ENCODE data around the gene USP48.
"Not testable (repeated sequence)": the region's sequence is repeated elsewhere in the genome, so short reads cannot be mapped to it uniquely, and the experiment has no call there.

The USP48 gene

DNA sequence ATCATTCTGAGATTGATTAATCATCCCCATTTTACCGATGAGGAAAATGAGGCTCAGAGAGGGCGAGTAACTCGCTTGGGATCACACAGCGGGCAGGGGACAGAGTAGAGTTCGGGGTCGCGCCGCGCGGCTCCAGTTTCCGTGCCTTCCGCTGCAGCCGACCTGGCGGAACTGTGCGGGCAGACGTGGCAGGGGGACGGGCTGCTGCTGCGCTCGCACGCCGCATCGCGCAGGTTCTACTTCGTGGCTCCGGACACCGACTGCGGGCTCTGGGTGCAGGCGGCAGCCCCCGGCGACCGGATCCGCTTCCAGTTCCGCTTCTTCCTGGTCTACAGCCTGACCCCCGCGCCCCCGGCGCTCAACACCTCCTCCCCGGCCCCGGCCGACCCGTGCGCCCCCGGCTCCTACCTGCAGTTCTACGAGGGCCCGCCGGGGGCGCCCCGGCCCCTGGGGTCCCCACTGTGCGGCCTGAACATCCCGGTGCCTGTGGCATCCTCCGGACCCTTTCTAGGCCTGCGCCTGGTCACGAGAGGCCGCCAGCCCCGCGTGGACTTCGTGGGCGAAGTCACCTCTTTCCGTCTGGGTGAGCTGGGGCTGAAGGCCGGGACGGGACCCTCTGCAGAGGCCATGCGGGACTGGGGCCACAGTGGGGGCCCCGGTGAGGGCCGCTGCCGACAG is 31.4 kb upstream of the USP48 start:
- peak in 1 of 2 experiments; percentile 27 for DNase-seq

DNA sequence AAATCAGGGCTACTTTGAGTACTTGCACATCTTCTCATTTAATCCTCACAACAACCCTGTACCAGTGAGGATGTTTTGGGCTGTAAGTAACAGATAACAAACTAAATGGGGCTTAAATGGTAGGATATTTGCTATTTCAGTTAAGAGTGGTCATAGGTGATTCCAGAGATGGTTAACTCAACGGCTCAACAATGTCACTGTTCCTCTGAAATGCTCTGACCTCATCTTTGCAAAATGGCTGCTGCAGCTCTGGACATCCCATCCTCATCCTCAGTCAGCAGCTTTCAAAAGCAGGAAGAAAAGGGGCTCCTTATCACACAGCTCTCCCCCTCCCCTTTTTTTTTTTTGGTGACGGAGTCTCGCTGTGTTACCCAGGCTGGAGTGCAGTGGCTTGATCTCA is 30.6 kb upstream of the USP48 start:
- DNase-seq = no peak

DNA sequence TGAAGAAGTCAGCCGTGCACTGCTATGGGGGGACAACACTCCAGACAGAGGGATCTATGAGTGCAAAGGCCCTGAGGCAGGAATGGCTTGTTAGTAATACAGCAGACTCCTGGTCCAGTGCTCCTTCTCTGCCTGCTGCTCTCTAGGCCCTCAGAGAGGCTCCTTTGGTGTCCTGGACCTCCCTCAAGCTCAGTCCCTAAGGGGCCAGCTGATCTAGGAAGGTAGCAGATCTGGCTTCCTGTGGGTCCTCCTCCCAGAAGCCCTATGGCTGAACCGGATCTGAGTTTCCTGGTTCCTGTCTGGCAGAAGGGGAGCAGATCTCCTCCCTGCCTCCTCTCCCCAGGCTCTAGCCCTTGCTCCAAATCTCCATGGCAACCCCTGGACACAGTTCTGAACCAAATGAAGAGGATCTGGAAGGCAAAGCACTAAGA is 28.9 kb upstream of the USP48 start, which contains the start of gene LDLRAD2:
Gene LDLRAD2, plus strand, starts transcription at position 391 of the 431 bp plus-strand sequence. CDS start 187 bp downstream, outside the sequence.
- no peak for DNase-seq

DNA sequence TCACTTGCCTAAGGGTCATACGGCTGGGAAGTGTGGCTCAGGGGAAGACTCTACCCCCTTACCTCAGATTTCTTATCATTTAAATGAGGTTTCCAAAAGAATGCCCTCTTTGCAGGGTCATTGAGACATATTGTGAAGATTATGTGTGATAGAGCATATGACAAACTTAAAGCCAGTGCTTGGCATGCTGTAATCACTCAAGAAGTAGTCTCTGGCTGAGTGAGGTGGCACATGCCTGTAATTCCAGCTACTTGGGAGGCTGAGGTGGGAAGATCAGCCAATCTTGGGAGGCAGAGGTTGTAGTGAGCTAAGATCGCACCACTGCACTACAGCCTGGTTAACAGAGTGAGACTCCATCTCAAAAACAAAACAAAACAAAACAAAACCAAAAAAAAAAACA is 21.6 kb upstream of the USP48 start:
- DNase-seq = no peak

- DNase-seq = no peak
Measured at GRCh38 chr1:21801100-21801499, 18.2 kb upstream of the USP48 start.

GRCh38 chr1:21799730-21800129 is 16.8 kb upstream of the USP48 start:
- DNase-seq = no peak

DNA sequence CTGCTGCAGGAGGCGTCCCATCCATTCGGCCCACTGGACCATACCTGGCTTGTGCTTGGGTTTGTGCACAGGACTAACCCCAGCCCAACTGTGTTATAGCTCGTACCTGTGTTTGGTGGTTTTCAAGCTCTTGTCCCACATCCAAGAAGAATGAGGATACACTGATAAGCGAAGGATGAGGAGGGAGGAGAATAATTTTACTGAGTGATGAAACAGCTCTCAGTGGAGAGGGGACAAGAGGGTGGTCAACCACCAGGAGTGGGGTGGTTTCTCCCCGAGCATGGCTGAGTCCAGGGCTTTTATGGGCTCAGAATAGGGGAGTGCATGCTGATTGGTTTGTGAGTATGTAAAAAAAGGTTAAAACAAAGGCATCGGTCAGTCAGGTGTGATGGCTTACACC is 12.1 kb upstream of the USP48 start:
- no peak for DNase-seq

- DNase-seq = no peak
Measured at GRCh38 chr1:21794656-21795055, 11.7 kb upstream of the USP48 start.

DNA sequence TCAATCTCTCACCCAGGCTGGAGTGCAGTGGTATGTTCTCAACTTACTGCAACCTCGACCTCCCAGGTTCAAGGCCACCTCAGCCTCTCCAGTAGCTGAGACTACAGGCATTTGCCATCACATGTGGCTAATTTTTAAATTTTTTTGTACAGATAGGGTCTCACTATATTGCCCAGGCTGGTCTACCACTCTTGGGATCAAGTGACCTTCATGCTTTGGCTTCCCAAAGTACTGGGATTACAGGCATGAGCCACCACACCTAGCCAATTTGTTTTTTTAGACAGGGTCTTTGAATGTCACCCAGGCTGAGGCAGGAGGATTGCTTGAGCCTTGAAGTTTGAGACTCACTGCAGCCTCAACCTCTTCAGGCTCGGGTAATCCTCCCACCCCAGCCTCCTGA is 10.2 kb upstream of the USP48 start:
- DNase-seq = no peak

DNA sequence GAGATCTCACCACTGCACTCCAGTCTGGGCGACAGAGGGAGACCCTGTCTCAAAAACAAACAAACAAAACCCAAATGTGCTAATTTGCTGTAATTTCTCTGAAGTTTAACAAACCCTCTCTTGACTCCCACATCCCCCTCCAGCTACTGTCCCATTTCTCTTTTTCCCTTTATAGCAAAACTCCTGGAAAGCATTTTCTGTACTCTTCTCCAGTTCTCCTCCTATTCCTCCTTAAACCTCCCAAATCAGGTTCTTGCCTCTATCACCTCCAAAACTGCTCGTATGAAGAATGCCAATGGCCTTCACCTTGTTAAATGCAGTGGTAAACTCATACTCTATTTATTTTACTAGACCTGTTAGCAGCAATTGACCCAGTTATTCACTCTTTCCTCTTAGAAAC is 3.7 kb upstream of the USP48 start:
- no peak for DNase-seq

GRCh38 chr1:21785764-21786163 is 2.8 kb upstream of the USP48 start:
- DNase-seq = not testable (repeated sequence)

GRCh38 chr1:21783679-21784603 is 992 bp upstream of the USP48 start:
- DNase-seq = no peak

DNA sequence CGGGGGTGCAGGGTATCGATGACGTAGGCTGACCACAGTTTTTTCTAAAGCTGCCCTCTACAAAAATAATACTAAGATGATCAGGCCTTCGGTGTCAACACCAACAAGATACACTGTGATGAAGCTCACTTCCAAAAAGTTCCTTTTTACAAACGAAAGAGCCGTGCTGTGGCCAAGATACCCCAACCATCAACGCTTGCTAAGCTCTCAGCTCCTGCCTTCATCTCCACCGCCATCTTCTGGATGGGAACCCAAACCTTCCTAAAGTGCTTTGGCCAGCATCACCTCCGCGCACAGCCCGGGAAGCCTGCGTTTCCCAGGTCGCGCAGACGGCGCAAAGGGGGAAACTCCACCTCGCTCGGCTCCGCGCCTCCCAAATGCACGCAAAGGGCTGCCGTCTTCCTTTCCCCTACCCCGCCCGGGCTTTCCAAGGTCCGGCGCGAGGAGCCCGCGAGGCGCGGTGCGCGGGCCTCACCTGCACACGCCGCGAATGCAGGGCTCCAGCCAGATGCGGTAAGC is 541 bp downstream of the USP48 start:
- peak; percentile 23 to 25 for DNase-seq

- no peak for DNase-seq
Measured at GRCh38 chr1:21781815-21782348, 1.1 kb downstream of the USP48 start.

- DNase-seq = peak; percentile 23 to 47
Measured at GRCh38 chr1:21779613-21780521, 3.1 kb downstream of the USP48 start.

DNA sequence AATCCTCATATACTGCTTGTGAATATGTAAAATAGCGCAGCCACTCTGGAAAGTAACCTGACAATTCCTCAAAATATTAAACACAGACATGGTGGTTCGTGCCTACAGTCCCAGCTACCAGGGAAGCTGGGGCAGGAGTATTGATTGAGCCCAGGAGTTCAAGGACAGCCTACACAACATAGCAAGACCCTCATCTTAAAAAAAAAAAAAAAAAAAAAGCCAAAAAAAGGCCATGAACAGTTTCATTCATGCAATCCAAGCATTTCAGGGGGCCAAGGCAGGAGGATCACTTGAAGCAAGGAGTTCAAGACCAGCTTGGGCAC is 4.6 kb downstream of the USP48 start:
- no peak for DNase-seq

DNA sequence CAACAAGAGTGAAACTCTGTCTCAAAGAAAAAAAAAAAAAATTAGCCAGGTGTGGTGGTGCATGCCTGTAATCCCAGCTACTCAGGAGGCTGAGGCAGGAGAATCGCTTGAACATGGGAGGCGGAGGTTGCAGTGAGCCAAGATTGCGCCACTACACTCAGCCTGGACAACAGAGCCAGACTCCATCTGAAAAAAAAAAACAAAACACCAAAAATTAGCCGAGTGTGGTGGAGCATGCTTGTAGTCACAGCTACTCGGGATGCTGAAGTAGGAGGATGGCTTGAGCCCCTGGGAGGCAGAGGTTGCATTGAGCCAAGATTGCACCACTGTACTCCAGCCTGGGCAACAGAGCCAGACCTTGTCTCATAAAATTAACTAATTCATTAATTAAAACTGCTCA is 6.0 kb downstream of the USP48 start:
- DNase-seq = not testable (repeated sequence)

- DNase-seq = no peak
Measured at GRCh38 chr1:21775985-21776562, 6.9 kb downstream of the USP48 start.

DNA sequence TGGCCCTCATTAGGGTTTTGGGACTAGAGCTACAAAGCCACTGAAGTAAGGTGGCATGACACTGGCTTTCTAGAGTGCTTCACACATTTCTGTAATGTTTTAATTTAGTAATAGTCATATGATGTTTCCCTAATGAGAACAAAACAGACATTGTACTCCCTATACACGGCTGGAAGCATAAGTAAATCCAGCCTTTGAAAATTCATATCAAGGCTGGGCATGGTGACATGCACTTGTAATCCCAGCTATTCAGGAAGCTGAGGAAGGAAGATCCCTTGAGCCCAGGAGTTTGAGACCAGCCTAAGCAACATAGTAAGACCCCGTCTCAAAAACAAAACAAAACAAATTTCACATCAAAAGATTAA is 7.4 kb downstream of the USP48 start:
- DNase-seq = no peak

DNA sequence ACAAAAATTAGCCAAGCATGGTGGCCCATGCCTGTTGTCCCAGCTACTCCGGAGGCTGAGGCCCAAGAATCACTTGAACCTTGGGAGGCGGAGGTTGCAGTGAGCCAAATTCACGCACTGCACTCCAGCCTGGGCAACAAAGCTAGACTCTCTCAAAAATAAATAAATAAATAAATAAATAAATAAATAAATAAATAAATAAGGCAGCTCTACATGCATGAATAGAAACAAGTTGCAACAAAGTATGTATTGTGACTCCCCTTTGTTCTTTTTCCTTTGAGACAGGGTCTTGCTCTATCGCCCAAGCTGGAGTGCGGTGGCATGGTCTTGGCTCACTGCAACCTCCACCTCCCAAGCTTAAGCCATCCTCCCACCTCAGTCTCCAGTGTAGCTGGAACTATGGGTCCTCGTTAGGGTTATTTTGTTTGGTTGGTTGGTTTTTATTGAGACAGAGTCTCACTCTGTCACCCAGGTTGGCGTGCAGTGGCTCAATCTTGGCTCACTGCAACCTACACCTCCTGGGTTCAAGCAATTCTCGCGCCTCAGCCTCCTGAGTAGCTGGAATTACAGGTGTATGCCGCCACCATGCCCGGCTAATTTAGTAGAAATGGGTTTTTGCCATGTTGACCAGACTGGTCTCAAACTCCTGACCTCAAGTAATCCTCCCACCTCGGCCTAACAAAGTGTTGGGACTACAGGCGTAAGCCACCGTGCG is 8.0 kb downstream of the USP48 start:
- DNase-seq = no peak

GRCh38 chr1:21773585-21773984 is 9.4 kb downstream of the USP48 start:
- peak in 1 of 2 experiments; percentile 4 for DNase-seq

- not testable (repeated sequence) for DNase-seq
Measured at GRCh38 chr1:21771672-21772071, 11.3 kb downstream of the USP48 start.

All from stimulated activated CD4-positive, alpha-beta T cell treated with anti-CD3 and anti-CD28 coated beads, Interleukin-4, amount 100 ng/mL, for 4 hours (primary cell).